GM21576 (cell line): ENCODE data around the gene ACSL1.

Source experiments
- ATAC-seq: cut with Tn5 transposase; IDR thresholded peaks from one replicate; pipeline ENCODE4 v1.9.1; 2021; ENCODE audit warnings: mild to moderate bottlenecking, moderate library complexity; ENCODE audit not compliant: unreplicated experiment

ACSL1 gene

GRCh38 chr4:184825896-184826690, at the start of gene ACSL1:
ACSL1 (minus strand) TSS chr4:184825968; CDS start chr4:184803514, 22,454 bp downstream.
- ATAC-seq, result peak; percentile 60

GRCh38 chr4:184873054-184873453, 47.3 kb upstream of the ACSL1 start:
- ATAC-seq, result no peak

- no peak for ATAC-seq
Measured at GRCh38 chr4:184870718-184871117, 45.0 kb upstream of the ACSL1 start.

GRCh38 chr4:184868623-184869022, 42.9 kb upstream of the ACSL1 start:
- ATAC-seq, result no peak

- ATAC-seq, result no peak
Measured at GRCh38 chr4:184863916-184864315, 38.1 kb upstream of the ACSL1 start.

- ATAC-seq, result no peak
Measured at GRCh38 chr4:184861047-184861446, 35.3 kb upstream of the ACSL1 start.

- peak; percentile 70 for ATAC-seq
Measured at GRCh38 chr4:184860018-184860779, 34.4 kb upstream of the ACSL1 start.

- ATAC-seq, result no peak
Measured at GRCh38 chr4:184857441-184858121, 31.8 kb upstream of the ACSL1 start.

GRCh38 chr4:184856277-184856609, 30.5 kb upstream of the ACSL1 start:
- no peak for ATAC-seq

GRCh38 chr4:184854673-184855072, 28.9 kb upstream of the ACSL1 start:
- ATAC-seq, result peak; percentile 31

GRCh38 chr4:184853436-184853835, 27.7 kb upstream of the ACSL1 start:
- ATAC-seq, result no peak

GRCh38 chr4:184851886-184852285, 26.1 kb upstream of the ACSL1 start:
- ATAC-seq, result no peak

- ATAC-seq, result peak; percentile 73
Measured at GRCh38 chr4:184851200-184851541, 25.4 kb upstream of the ACSL1 start.

- peak; percentile 51 for ATAC-seq
Measured at GRCh38 chr4:184850431-184851199, 24.8 kb upstream of the ACSL1 start.

- no peak for ATAC-seq
Measured at GRCh38 chr4:184850018-184850417, 24.2 kb upstream of the ACSL1 start.

GRCh38 chr4:184849185-184849584, 23.4 kb upstream of the ACSL1 start:
- no peak for ATAC-seq

- no peak for ATAC-seq
Measured at GRCh38 chr4:184848510-184848909, 22.7 kb upstream of the ACSL1 start.

GRCh38 chr4:184846531-184846930, 20.8 kb upstream of the ACSL1 start:
- ATAC-seq, result no peak

- ATAC-seq, result no peak
Measured at GRCh38 chr4:184845367-184846021, 19.7 kb upstream of the ACSL1 start.

GRCh38 chr4:184844742-184845141, 19.0 kb upstream of the ACSL1 start:
- ATAC-seq, result no peak
